Left colon (tissue), 2 donors: Measurements from ENCODE around the gene INPP5A. TPM values are rescaled to one million over a fixed set of nuclear protein-coding genes. Genes with fewer than 3 reads are reported as not detected.
"Not testable (repeated sequence)": the region's sequence is repeated elsewhere in the genome, so short reads cannot be mapped to it uniquely, and the experiment has no call there.

ENCODE experiments used
- ATAC-seq: fragments of 200-7000 bp; cut with Tn5 transposase; one replicate; pipeline ENCODE4 v1.9.1; 2020; ENCODE audit warnings: mild to moderate bottlenecking, moderate library complexity
- DNase-seq, 2 donors: peaks; one replicate each; pipeline ENCODE4 v3.0.0-alpha.2; 2020
- intact Hi-C, 2 donors: fragments of 100-400 bp; cut with DNase I in 1 of 2; cut with micrococcal nuclease in 1 of 2; formaldehyde crosslinking; loops; one replicate each; pipeline versions ENCODE4 v1.11.2 to v1.14.0; 2022; cut with DNase I, micrococcal nuclease
- total RNA-seq, 2 donors: library from RNA; stranded (reverse); fragmentation: NEBNext Ultra II Directional; extraction: Animal tissue kit (Norgen Biotek cat#: 25700); gene quantifications; one replicate each; pipeline ENCODE4 v1.2.1, GENCODE V29; 2021
- donor health status: DM: no; HTN: no; CAD: no.
- donor health status: DM: yes; HTN: yes; CAD: no.

Gene INPP5A
- total RNA-seq, 2 donors from 2014 or later: 35.6 to 42.2 TPM

GRCh38 chr10:132570265-132570664 lies 32.7 kb downstream of the INPP5A start:
- no peak for DNase-seq
- intact Hi-C loops: no loop called here
- ATAC-seq: no peak

- ATAC-seq (peak; percentile 66), DNase-seq (peak; percentile 66 to 70)
- intact Hi-C loops: no loop called here
Measured at GRCh38 chr10:132570771-132571649, 33.4 kb downstream of the INPP5A start.

- intact Hi-C loops: no loop called here
- ATAC-seq (peak; percentile 37), DNase-seq (peak; percentile 43 to 70)
Measured at GRCh38 chr10:132571650-132572544, 34.3 kb downstream of the INPP5A start.

- DNase-seq (no peak), ATAC-seq (no peak)
- intact Hi-C loops: no loop called here
Measured at GRCh38 chr10:132572545-132572937, 35.0 kb downstream of the INPP5A start.

- intact Hi-C loops, ATAC-seq, DNase-seq: not testable (repeated sequence)
Measured at GRCh38 chr10:132572946-132573345, 35.4 kb downstream of the INPP5A start.

- intact Hi-C loops: no loop called here
Measured at GRCh38 chr10:132574288-132574687, 36.7 kb downstream of the INPP5A start.

GRCh38 chr10:132574783-132575319 lies 37.3 kb downstream of the INPP5A start:
- ATAC-seq (no peak), DNase-seq (no peak)

More at GRCh38 chr10:132574288-132574687, 36.7 kb downstream of the INPP5A start:
- ATAC-seq (no peak), DNase-seq (no peak)

GRCh38 chr10:132575320-132576201 lies 38.0 kb downstream of the INPP5A start:
- ATAC-seq (peak; percentile 80), DNase-seq (peak in 1 of 2 donors; percentile 52)
- intact Hi-C loops: no loop called here

More at GRCh38 chr10:132574783-132575319, 37.3 kb downstream of the INPP5A start:
- intact Hi-C loops: no loop called here

GRCh38 chr10:132576671-132577349 lies 39.2 kb downstream of the INPP5A start:
- intact Hi-C loops: no loop called here
- ATAC-seq: peak; percentile 13
- no peak for DNase-seq

- intact Hi-C loops: no loop called here
- no peak for DNase-seq
- no peak for ATAC-seq
Measured at GRCh38 chr10:132577350-132578003, 39.9 kb downstream of the INPP5A start.

GRCh38 chr10:132578287-132578951 lies 40.8 kb downstream of the INPP5A start:
- DNase-seq (no peak), ATAC-seq (no peak)
- intact Hi-C loops: no loop called here

GRCh38 chr10:132579027-132579859 lies 41.7 kb downstream of the INPP5A start:
- no peak for ATAC-seq
- intact Hi-C loops: no loop called here
- no peak for DNase-seq

- DNase-seq (no peak), ATAC-seq (no peak)
- intact Hi-C loops: no loop called here
Measured at GRCh38 chr10:132580143-132580542, 42.6 kb downstream of the INPP5A start.

GRCh38 chr10:132580617-132581016 lies 43.0 kb downstream of the INPP5A start:
- DNase-seq: no peak
- intact Hi-C loops: no loop called here
- no peak for ATAC-seq

- ATAC-seq (no peak), DNase-seq (no peak)
- intact Hi-C loops: no loop called here
Measured at GRCh38 chr10:132582137-132582536, 44.5 kb downstream of the INPP5A start.

- no peak for DNase-seq
- intact Hi-C loops: no loop called here
- ATAC-seq: no peak
Measured at GRCh38 chr10:132582771-132583170, 45.2 kb downstream of the INPP5A start.
